HepG2 (cell line): ENCODE results near the gene LILRB2. TPM values are rescaled to one million over a fixed set of nuclear protein-coding genes. Genes with fewer than 3 reads are reported as not detected.

Experiments
- ATAC-seq: fragments of 200-7000 bp; cut with Tn5 transposase; 3 replicates; pipeline ENCODE4 v1.9.1; 2020; ENCODE audit warnings: mild to moderate bottlenecking, moderate library complexity
- BruUV-seq: library from RNA; stranded (reverse); fragments of 400-500 nt; replicated peaks from 2 replicates; lab custom pipeline; 2021; lab: Mats Ljungman, UMichigan
- CTCF ChIA-PET: fragments of 300-600 bp; formaldehyde crosslinking; extraction: SDS; loops from one replicate; lab custom pipeline; 2021; ENCODE audit warnings: low total read pairs, inconsistent platforms, low intra/inter-chr PET ratio; lab: Yijun Ruan, JAX
- POLR2A ChIA-PET: fragments of 350-600 bp; sonication (Branson Sonifier 250); formaldehyde crosslinking; loops from one replicate; lab custom pipeline; 2020; ENCODE audit warnings: antibody characterized with exemption, inconsistent platforms; lab: Yijun Ruan, JAX
- DNase-seq: peaks from one replicate; pipeline ENCODE4 v3.0.0-alpha.2; 2015; ENCODE audit warnings: low spot score
- FAIRE-seq: peaks from 3 replicates; lab custom pipeline; 2011; peaks lifted over from hg19 to GRCh38; lab: Jason Lieb, UNC
- H2AFZ ChIP-seq: one replicate; pipeline ENCODE4 v1.6.1; 2011; ENCODE audit warnings: low read length, inconsistent platforms
- H3K27ac ChIP-seq: fragments of 300-600 bp; 3 replicates; pipeline ENCODE4 v1.8.0; 2011; ENCODE audit warnings: mixed run types, mild to moderate bottlenecking, mixed read lengths, low read length, inconsistent platforms; ENCODE audit not compliant: insufficient read depth; ENCODE audit errors: extremely low read length
- H3K27me3 ChIP-seq, 2 experiments: fragments of 200-600 bp in 1 of 2; 2 replicates in 1 of 2; 3 replicates in 1 of 2; pipeline versions ENCODE4 v1.6.0 to v1.8.0; 2011; ENCODE audit warnings: low read length in 2 of 2, mild to moderate bottlenecking in 2 of 2, moderate library complexity in 2 of 2, inconsistent platforms in 1 of 2; ENCODE audit not compliant: insufficient read depth in 2 of 2, control insufficient read depth in 1 of 2
- H3K36me3 ChIP-seq, 2 experiments: fragments of 200-600 bp in 1 of 2; replicated peaks in 1 of 2; 2 replicates in 1 of 2; 3 replicates in 1 of 2; pipeline versions ENCODE4 v1.5.1 to v1.8.0; 2011; ENCODE audit warnings: low read length in 2 of 2, inconsistent platforms in 1 of 2; ENCODE audit not compliant: insufficient read depth in 2 of 2, control insufficient read depth in 1 of 2
- H3K4me1 ChIP-seq: 2 replicates; pipeline ENCODE4 v1.5.1; 2012; ENCODE audit warnings: low read length, inconsistent platforms; ENCODE audit not compliant: insufficient read depth
- H3K4me2 ChIP-seq: 2 replicates; pipeline ENCODE4 v1.6.0; 2011; ENCODE audit warnings: low read depth, low read length, inconsistent platforms
- H3K4me3 ChIP-seq, 3 experiments: fragments of 200-600 bp in 1 of 3; sonication (generic), shearing (Covaris generic) in 1 of 3; replicated peaks in 1 of 3; 2 replicates each; pipeline ENCODE4 v1.5.1; 2011 to 2016; ENCODE audit warnings: low read length in 3 of 3, inconsistent platforms in 2 of 3, low read depth in 2 of 3, mild to moderate bottlenecking in 2 of 3, control low read depth in 1 of 3, mixed read lengths in 1 of 3; ENCODE audit not compliant: insufficient read depth in 1 of 3
- H3K79me2 ChIP-seq: one replicate; pipeline ENCODE4 v1.6.1; 2011; ENCODE audit warnings: low read length, inconsistent platforms; ENCODE audit not compliant: insufficient read depth
- H3K9ac ChIP-seq: 2 replicates; pipeline ENCODE4 v1.6.0; 2011; ENCODE audit warnings: mild to moderate bottlenecking, low read depth, low read length, inconsistent platforms; ENCODE audit not compliant: insufficient read depth
- H3K9me3 ChIP-seq: 2 replicates; pipeline ENCODE4 v1.5.1; 2012; ENCODE audit warnings: mild to moderate bottlenecking, low read length
- H4K20me1 ChIP-seq: 2 replicates; pipeline ENCODE4 v1.6.0; 2011; ENCODE audit warnings: inconsistent platforms, mild to moderate bottlenecking, low read length, moderate library complexity; ENCODE audit not compliant: insufficient read depth
- BCL3 ChIP-seq: sonication (generic); formaldehyde crosslinking; IDR thresholded peaks from 2 replicates; pipeline ENCODE4 v1.5.1; 2020; ENCODE audit warnings: mild to moderate bottlenecking, missing genetic modification reagents, moderate library complexity
- CREM ChIP-seq, 2 experiments: sonication (generic) in 1 of 2; formaldehyde crosslinking in 1 of 2; IDR thresholded peaks; 2 replicates each; pipeline versions ENCODE4 v1.4.0 to v1.6.1; 2016 to 2020; ENCODE audit warnings: antibody characterized with exemption in 1 of 2, mild to moderate bottlenecking in 1 of 2, missing genetic modification reagents in 1 of 2
- FOXP1 ChIP-seq, 2 experiments: fragments of 450-650 bp in 1 of 2; IDR thresholded peaks; 2 replicates each; pipeline ENCODE4 v1.6.1; 2017 to 2018; ENCODE audit warnings: antibody characterized with exemption in 1 of 2
- IKZF4 ChIP-seq: sonication (generic); formaldehyde crosslinking; IDR thresholded peaks from 2 replicates; pipeline ENCODE4 v1.5.1; 2020; ENCODE audit warnings: borderline replicate concordance, mild to moderate bottlenecking, low read depth, missing genetic modification reagents; ENCODE audit errors: not compliant biosample characterization
- KLF6 ChIP-seq: IDR thresholded peaks from 2 replicates; pipeline ENCODE4 v1.8.0; 2016; ENCODE audit warnings: missing biosample characterization, missing genetic modification reagents
- SMARCE1 ChIP-seq: fragments of 450-650 bp; IDR thresholded peaks from 2 replicates; pipeline ENCODE4 v1.6.1; 2017; ENCODE audit warnings: borderline replicate concordance
- THAP11 ChIP-seq: IDR thresholded peaks from 2 replicates; pipeline ENCODE4 v1.6.1; 2016; ENCODE audit warnings: missing biosample characterization, missing genetic modification reagents
- YEATS4 ChIP-seq: sonication (generic); formaldehyde crosslinking; IDR thresholded peaks from 2 replicates; pipeline ENCODE4 v1.4.0; 2020; ENCODE audit warnings: missing genetic modification reagents, borderline replicate concordance
- ZNF446 ChIP-seq: sonication (generic); formaldehyde crosslinking; IDR thresholded peaks from 2 replicates; pipeline ENCODE4 v1.5.0; 2020; ENCODE audit warnings: mild to moderate bottlenecking, missing genetic modification reagents
- ZNF549 ChIP-seq: sonication (generic); formaldehyde crosslinking; IDR thresholded peaks from 2 replicates; pipeline ENCODE4 v1.5.0; 2020; ENCODE audit warnings: missing genetic modification reagents
- WGBS: methylation state at CpG from one replicate; pipeline ENCODE4 v1.1.6; 2017; ENCODE audit warnings: low lambda C conversion rate; 5-methylcytosine and 5-hydroxymethylcytosine counted together
- in situ Hi-C: cut with HindIII; loops from 2 replicates; pipeline ENCODE4 v1.10.0; 2017; ENCODE audit warnings: low pct_unique_long_range_greater_than_20kb; ENCODE audit not compliant: extremely low pct_ligation_motif_present
- intact Hi-C: fragments of 100-400 bp; cut with micrococcal nuclease; formaldehyde crosslinking; loops from one replicate; pipeline ENCODE4 v1.10.0; 2022; ENCODE audit not compliant: unreplicated experiment
- polyA plus RNA-seq, 8 experiments: library from polyadenylated mRNA; depleted of rRNA in 3 of 8; stranded (reverse) in 7 of 8; unstranded in 1 of 8; fragments of >200 nt; fragmentation: Illumina TruSeq in 4 of 8; extraction: Trizol in 4 of 8; gene quantifications; 2 replicates each; pipeline versions ENCODE4 v1.2.1 to v1.2.3, GENCODE V29; 2011 to 2016; ENCODE audit warnings: low read depth in 4 of 8, missing spikeins in 1 of 8, mixed read lengths in 1 of 8; ENCODE audit not compliant: insufficient read depth in 1 of 8
- total RNA-seq, 5 experiments: library from RNA; depleted of rRNA; stranded (reverse); fragments of >200 nt; fragmentation: Illumina TruSeq; extraction: Trizol; gene quantifications; 2 replicates each; pipeline ENCODE4 v1.2.3, GENCODE V29; 2016; ENCODE audit warnings: low read depth in 1 of 5

The LILRB2 gene
- total and polyA plus RNA-seq, 2 of the 13 experiments (the other 11 are each of a cell fraction or from before 2014, with no cell fraction given) = not detected

GRCh38 chr19:54256250-54257115 lies 24.4 kb downstream of the LILRB2 start:
- Histone ChIP-seq H3K4me2 (no peak overlapping the region), H3K4me1 (no peaks in the 10 kb centered on the region), H3K9me3 (no peaks in the 10 kb centered on the region), H3K27ac (no peak overlapping the region), H3K79me2 (no peaks in the 10 kb centered on the region), H3K9ac (no peak overlapping the region), H3K27me3 (peaks cover 10 to 70% of the 10 kb centered on the region in 2 experiments; a peak in 4 of 5 replicates), H2AFZ (no peak overlapping the region), H3K4me3 (no peak overlapping the region), H3K36me3 (no peaks in the 10 kb centered on the region), H4K20me1 (no peaks in the 10 kb centered on the region)
- TF ChIP-seq KLF6 (no peak), FOXP1 (IDR thresholded peaks at IDR 0.05) (no peak), FOXP1 (CRISPR knock-in tag; IDR thresholded peaks at IDR 0.05) (no peak), ZNF549 (CRISPR knock-in tag) (no peak), CREM (IDR thresholded peaks at IDR 0.05) (no peak), CREM (CRISPR knock-in tag; IDR thresholded peaks at IDR 0.05) (no peak), BCL3 (CRISPR knock-in tag) (no peak), SMARCE1 (no peak), YEATS4 (CRISPR knock-in tag) (no peak), IKZF4 (CRISPR knock-in tag) (no peak), THAP11 (no peak), ZNF446 (CRISPR knock-in tag) (no peak)
- ChIA-PET POLR2A (interaction anchor here (1.0 kb wide), 1 partner anchor 56 kb away, joined by 3 read pairs; the partner anchor contains the start of gene RPS9), CTCF (no interaction called here)
- 6% methylated on average over 3 of the region's 19 CpGs for WGBS
- DNase-seq (no peak), FAIRE-seq (no peak), ATAC-seq (no peak; the same call in 1 of the 3 replicates)
- BruUV-seq = no TSS peak
- in situ Hi-C loops = no loop called here
- intact Hi-C loops = no loop called here
